MM.1S (cell line): ENCODE data around the gene GRIK5.
"Not testable (repeated sequence)": the region's sequence is repeated elsewhere in the genome, so short reads cannot be mapped to it uniquely, and the experiment has no call there.

ENCODE experiments used
- DNase-seq: peaks from one replicate; pipeline ENCODE4 v3.0.0-alpha.2; 2015
- H2AFZ ChIP-seq: fragments of 300-600 bp; sonication (generic); 2 replicates; pipeline ENCODE4 v1.6.0; 2016; ENCODE audit warnings: antibody characterized with exemption, low read length
- H3F3A ChIP-seq: fragments of 300-600 bp; sonication (generic); 2 replicates; pipeline ENCODE4 v1.6.1; 2016; ENCODE audit warnings: mild to moderate bottlenecking, antibody characterized with exemption, low read length, moderate library complexity, mixed read lengths; ENCODE audit not compliant: insufficient read depth
- H3K27ac ChIP-seq: fragments of 300-600 bp; sonication (generic); 2 replicates; pipeline ENCODE4 v1.5.1; 2016; ENCODE audit warnings: mild to moderate bottlenecking, low read length
- H3K27me3 ChIP-seq: fragments of 300-600 bp; sonication (generic); replicated peaks from 2 replicates; pipeline ENCODE4 v1.6.0; 2016; ENCODE audit warnings: low read length; ENCODE audit not compliant: insufficient read depth
- H3K36me3 ChIP-seq: fragments of 300-600 bp; sonication (generic); replicated peaks from 2 replicates; pipeline ENCODE4 v1.6.1; 2016; ENCODE audit warnings: mild to moderate bottlenecking, low read length, mixed read lengths; ENCODE audit not compliant: insufficient read depth
- H3K4me1 ChIP-seq: fragments of 300-600 bp; sonication (generic); 2 replicates; pipeline ENCODE4 v1.6.1; 2016; ENCODE audit warnings: low read length, mixed read lengths
- H3K4me2 ChIP-seq: fragments of 300-600 bp; sonication (generic); 2 replicates; pipeline ENCODE4 v1.6.0; 2016; ENCODE audit warnings: low read depth, low read length
- H3K4me3 ChIP-seq: fragments of 300-600 bp; sonication (generic); 2 replicates; pipeline ENCODE4 v1.5.1; 2016; ENCODE audit warnings: low read length, mixed read lengths
- H3K79me2 ChIP-seq: fragments of 300-600 bp; sonication (generic); 2 replicates; pipeline ENCODE4 v1.6.1; 2016; ENCODE audit warnings: mixed run types, low read length, mixed read lengths
- H3K9ac ChIP-seq: fragments of 300-600 bp; sonication (generic); 2 replicates; pipeline ENCODE4 v1.6.1; 2016; ENCODE audit warnings: low read length, mixed read lengths
- H3K9me2 ChIP-seq: fragments of 300-600 bp; sonication (generic); replicated peaks from 2 replicates; pipeline ENCODE4 v1.6.1; 2016; ENCODE audit warnings: mild to moderate bottlenecking, low read length, mixed read lengths; ENCODE audit not compliant: insufficient read depth
- H3K9me3 ChIP-seq: fragments of 300-600 bp; sonication (generic); replicated peaks from 2 replicates; pipeline ENCODE4 v1.6.1; 2016; ENCODE audit warnings: mild to moderate bottlenecking, low read length, mixed read lengths; ENCODE audit not compliant: insufficient read depth
- H4K20me1 ChIP-seq: fragments of 300-600 bp; sonication (generic); 2 replicates; pipeline ENCODE4 v1.6.1; 2016; ENCODE audit warnings: mild to moderate bottlenecking, low read length, moderate library complexity, mixed read lengths; ENCODE audit not compliant: insufficient read depth
- EZH2 ChIP-seq: fragments of 300-600 bp; sonication (generic); optimal IDR thresholded peaks from 2 replicates; pipeline ENCODE3; 2017; ENCODE audit warnings: low read depth, mild to moderate bottlenecking, antibody characterized with exemption, low read length, mixed read lengths
- EZH2phosphoT487 ChIP-seq: fragments of 300-600 bp; sonication (generic); IDR thresholded peaks from 2 replicates; pipeline ENCODE4 v1.6.1; 2018; ENCODE audit warnings: antibody characterized with exemption, low read length
- TF ChIP-seq, protein P1 (sequence below): fragments of 300-600 bp; sonication (generic); IDR thresholded peaks from 2 replicates; pipeline ENCODE4 v1.5.1; 2016; ENCODE audit warnings: antibody characterized with exemption, low read length, mixed read lengths

Gene GRIK5

DNA sequence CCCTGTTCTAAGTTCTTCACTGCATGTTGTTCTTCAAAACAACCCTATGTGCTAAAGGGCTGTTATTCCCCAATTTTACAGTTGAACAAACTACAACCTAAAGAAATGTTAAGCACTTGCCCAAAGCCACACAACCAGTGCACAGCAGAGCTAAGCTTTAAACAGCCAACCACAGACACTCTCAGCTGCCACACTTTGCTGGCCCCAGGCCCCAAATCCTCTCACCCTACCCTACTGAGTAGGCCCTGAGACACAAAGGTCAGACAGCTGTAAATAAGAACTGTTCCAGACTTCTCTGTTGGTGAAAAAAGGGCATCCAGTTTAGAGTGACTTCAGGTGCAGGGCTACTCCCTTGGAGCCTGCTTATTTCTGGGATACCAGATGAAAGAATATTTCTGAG, 30.0 kb downstream of the GRIK5 start:
- no peak overlapping the region for H3K9ac ChIP-seq
- no peaks in the 10 kb centered on the region for H3K79me2 ChIP-seq
- no peak overlapping the region for H3K4me3 ChIP-seq
- TF ChIP-seq EZH2 (no peak), EZH2phosphoT487 (no peak)
- TF ChIP-seq, protein P1, sequence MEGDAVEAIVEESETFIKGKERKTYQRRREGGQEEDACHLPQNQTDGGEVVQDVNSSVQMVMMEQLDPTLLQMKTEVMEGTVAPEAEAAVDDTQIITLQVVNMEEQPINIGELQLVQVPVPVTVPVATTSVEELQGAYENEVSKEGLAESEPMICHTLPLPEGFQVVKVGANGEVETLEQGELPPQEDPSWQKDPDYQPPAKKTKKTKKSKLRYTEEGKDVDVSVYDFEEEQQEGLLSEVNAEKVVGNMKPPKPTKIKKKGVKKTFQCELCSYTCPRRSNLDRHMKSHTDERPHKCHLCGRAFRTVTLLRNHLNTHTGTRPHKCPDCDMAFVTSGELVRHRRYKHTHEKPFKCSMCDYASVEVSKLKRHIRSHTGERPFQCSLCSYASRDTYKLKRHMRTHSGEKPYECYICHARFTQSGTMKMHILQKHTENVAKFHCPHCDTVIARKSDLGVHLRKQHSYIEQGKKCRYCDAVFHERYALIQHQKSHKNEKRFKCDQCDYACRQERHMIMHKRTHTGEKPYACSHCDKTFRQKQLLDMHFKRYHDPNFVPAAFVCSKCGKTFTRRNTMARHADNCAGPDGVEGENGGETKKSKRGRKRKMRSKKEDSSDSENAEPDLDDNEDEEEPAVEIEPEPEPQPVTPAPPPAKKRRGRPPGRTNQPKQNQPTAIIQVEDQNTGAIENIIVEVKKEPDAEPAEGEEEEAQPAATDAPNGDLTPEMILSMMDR = no peak
- no peaks in the 10 kb centered on the region for H3K9me3 ChIP-seq
- H4K20me1 ChIP-seq = no peaks in the 10 kb centered on the region
- no peaks in the 10 kb centered on the region for H3K36me3 ChIP-seq
- no peaks in the 10 kb centered on the region for H3K27me3 ChIP-seq
- H3K4me2 ChIP-seq = no peak overlapping the region
- H3F3A ChIP-seq = peaks cover 8% of the 10 kb centered on the region
- DNase-seq = no peak
- H3K27ac ChIP-seq = no peak overlapping the region
- H2AFZ ChIP-seq = no peak overlapping the region
- H3K4me1 ChIP-seq = peaks cover 8% of the 10 kb centered on the region
- no peaks in the 10 kb centered on the region for H3K9me2 ChIP-seq

DNA sequence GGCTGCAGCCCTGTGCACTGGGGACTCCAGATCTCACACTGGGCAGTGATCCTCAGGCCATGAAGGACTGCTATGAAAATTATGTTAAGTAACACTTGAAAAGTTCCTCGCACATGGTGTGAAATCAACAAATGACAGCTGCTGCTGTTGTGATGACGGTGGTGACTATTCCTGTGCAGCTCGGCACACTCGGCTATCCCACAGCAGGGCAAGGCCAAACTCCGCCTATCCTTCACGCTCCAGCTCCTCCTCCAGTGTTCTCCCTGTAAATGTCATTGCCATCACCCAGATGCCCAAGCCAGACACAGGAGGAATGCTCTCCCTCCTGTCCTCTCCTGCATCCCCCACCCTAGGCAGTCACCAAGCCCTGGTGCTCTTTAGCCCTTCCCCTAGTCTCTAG, 31.3 kb downstream of the GRIK5 start:
- Histone ChIP-seq H3K27ac (no peak overlapping the region), H3K4me3 (no peak overlapping the region), H3K79me2 (no peaks in the 10 kb centered on the region), H3K4me1 (peaks cover 12% of the 10 kb centered on the region), H3F3A (peaks cover 3% of the 10 kb centered on the region; the same call in 1 of the 2 replicates), H3K9ac (no peak overlapping the region), H3K4me2 (no peak overlapping the region), H3K36me3 (no peaks in the 10 kb centered on the region), H2AFZ (no peak overlapping the region), H3K27me3 (0 out of 2 replicates have a peak, but pooled peaks cover 4% of the 10 kb centered on the region), H3K9me2 (no peaks in the 10 kb centered on the region), H4K20me1 (no peaks in the 10 kb centered on the region), H3K9me3 (no peaks in the 10 kb centered on the region)
- TF ChIP-seq EZH2phosphoT487 (no peak), EZH2 (no peak)
- TF ChIP-seq, protein P1 = no peak
- no peak for DNase-seq

- Histone ChIP-seq H3K9me2 (no peaks in the 10 kb centered on the region), H3K27me3 (0 out of 2 replicates have a peak, but pooled peaks cover 11% of the 10 kb centered on the region), H3K36me3 (no peaks in the 10 kb centered on the region), H3K9me3 (no peaks in the 10 kb centered on the region), H4K20me1 (no peaks in the 10 kb centered on the region), H3K4me2 (no peak overlapping the region), H3K9ac (no peak overlapping the region), H3F3A (no peaks in the 10 kb centered on the region), H3K4me1 (peaks cover 6% of the 10 kb centered on the region), H3K79me2 (no peaks in the 10 kb centered on the region), H3K4me3 (no peak overlapping the region), H3K27ac (no peak overlapping the region), H2AFZ (no peak overlapping the region)
- TF ChIP-seq EZH2 (no peak), EZH2phosphoT487 (no peak)
- DNase-seq = no peak
Measured at GRCh38 chr19:42037649-42038048, 32.4 kb downstream of the GRIK5 start.

- H3K79me2 ChIP-seq, H4K20me1 ChIP-seq, H3K4me1 ChIP-seq, H3K9me3 ChIP-seq, H3F3A ChIP-seq, H3K9me2 ChIP-seq, H3K27ac ChIP-seq, H3K36me3 ChIP-seq: not testable (repeated sequence)
- TF ChIP-seq, protein P1 = peak; percentile 87
- H3K9ac ChIP-seq = peak overlapping the region; percentile 17; the same call in 1 of the 2 replicates
- H3K4me2 ChIP-seq = peak overlapping the region; percentile 85
- H3K4me3 ChIP-seq = peak overlapping the region; percentile 54
- peak; percentile 90 for DNase-seq
- H3K27me3 ChIP-seq = peaks cover 38% of the 10 kb centered on the region; the same call in 1 of the 2 replicates
- peak overlapping the region; percentile 88 for H2AFZ ChIP-seq
Measured at GRCh38 chr19:42034640-42035391, 35.2 kb downstream of the GRIK5 start.
